ENCODE results near the gene FAF2. TPM values are rescaled to one million over a fixed set of nuclear protein-coding genes. Genes with fewer than 3 reads are reported as not detected.

Gene FAF2
- total and polyA plus RNA-seq, 4 donors: 12.7 to 28.3 (median 16.5) TPM

DNA sequence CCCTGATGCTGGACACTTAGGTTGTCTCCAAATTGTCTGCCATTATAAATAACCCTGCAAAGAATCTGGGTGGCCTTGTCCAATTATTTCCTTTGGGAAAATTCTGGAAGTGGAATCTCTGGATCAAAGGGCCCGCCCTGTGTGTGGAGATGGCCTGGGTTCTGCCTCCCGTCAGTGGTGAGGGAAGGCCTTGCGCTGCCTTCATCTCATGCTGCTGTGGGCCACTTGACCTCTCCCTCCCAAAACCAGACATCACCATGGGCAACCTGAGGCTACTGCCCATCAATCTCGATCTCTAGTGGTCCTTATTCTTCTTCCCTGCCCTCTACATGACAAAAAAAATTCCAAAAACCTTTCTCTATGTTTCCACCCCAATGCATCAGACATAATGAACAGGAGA is 38.4 kb upstream of the FAF2 start:
- TF ChIP-seq HNF4G (IDR thresholded peaks at IDR 0.05): no peak
- no peak for TF ChIP-seq FOXA1 (IDR thresholded peaks at IDR 0.05)
- TF ChIP-seq, protein P1, sequence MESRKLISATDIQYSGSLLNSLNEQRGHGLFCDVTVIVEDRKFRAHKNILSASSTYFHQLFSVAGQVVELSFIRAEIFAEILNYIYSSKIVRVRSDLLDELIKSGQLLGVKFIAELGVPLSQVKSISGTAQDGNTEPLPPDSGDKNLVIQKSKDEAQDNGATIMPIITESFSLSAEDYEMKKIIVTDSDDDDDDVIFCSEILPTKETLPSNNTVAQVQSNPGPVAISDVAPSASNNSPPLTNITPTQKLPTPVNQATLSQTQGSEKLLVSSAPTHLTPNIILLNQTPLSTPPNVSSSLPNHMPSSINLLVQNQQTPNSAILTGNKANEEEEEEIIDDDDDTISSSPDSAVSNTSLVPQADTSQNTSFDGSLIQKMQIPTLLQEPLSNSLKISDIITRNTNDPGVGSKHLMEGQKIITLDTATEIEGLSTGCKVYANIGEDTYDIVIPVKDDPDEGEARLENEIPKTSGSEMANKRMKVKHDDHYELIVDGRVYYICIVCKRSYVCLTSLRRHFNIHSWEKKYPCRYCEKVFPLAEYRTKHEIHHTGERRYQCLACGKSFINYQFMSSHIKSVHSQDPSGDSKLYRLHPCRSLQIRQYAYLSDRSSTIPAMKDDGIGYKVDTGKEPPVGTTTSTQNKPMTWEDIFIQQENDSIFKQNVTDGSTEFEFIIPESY (IDR thresholded peaks at IDR 0.05): no peak
- TF ChIP-seq NR2F2 (IDR thresholded peaks at IDR 0.05): no peak
- no peak for TF ChIP-seq SP1 (IDR thresholded peaks at IDR 0.05)
- no peak for TF ChIP-seq GABPA (IDR thresholded peaks at IDR 0.05 in 1 of 2, conservative IDR thresholded peaks at IDR 0.05 in 1 of 2)
- no peak for TF ChIP-seq JUND (IDR thresholded peaks at IDR 0.05)
- no peak for TF ChIP-seq TAF1 (conservative IDR thresholded peaks at IDR 0.05)
- TF ChIP-seq FOXA2 (IDR thresholded peaks at IDR 0.05): no peak
- TF ChIP-seq, protein P2, sequence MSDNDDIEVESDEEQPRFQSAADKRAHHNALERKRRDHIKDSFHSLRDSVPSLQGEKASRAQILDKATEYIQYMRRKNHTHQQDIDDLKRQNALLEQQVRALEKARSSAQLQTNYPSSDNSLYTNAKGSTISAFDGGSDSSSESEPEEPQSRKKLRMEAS (IDR thresholded peaks at IDR 0.05): no peak
- TF ChIP-seq EGR1 (IDR thresholded peaks at IDR 0.05; ENCODE audit: low read depth in 2 of 2): no peak
- no peak for TF ChIP-seq HNF4A (conservative IDR thresholded peaks at IDR 0.05)
- no peak for TF ChIP-seq RXRA (IDR thresholded peaks at IDR 0.05)
- TF ChIP-seq, protein P3, sequence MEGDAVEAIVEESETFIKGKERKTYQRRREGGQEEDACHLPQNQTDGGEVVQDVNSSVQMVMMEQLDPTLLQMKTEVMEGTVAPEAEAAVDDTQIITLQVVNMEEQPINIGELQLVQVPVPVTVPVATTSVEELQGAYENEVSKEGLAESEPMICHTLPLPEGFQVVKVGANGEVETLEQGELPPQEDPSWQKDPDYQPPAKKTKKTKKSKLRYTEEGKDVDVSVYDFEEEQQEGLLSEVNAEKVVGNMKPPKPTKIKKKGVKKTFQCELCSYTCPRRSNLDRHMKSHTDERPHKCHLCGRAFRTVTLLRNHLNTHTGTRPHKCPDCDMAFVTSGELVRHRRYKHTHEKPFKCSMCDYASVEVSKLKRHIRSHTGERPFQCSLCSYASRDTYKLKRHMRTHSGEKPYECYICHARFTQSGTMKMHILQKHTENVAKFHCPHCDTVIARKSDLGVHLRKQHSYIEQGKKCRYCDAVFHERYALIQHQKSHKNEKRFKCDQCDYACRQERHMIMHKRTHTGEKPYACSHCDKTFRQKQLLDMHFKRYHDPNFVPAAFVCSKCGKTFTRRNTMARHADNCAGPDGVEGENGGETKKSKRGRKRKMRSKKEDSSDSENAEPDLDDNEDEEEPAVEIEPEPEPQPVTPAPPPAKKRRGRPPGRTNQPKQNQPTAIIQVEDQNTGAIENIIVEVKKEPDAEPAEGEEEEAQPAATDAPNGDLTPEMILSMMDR (IDR thresholded peaks at IDR 0.05; ENCODE audit: low read depth, low read length, missing input control): no peak
- DNase-seq (ENCODE audit: low spot score): no peak
- 98% methylated on average over 4 of the region's 4 CpGs for WGBS

DNA sequence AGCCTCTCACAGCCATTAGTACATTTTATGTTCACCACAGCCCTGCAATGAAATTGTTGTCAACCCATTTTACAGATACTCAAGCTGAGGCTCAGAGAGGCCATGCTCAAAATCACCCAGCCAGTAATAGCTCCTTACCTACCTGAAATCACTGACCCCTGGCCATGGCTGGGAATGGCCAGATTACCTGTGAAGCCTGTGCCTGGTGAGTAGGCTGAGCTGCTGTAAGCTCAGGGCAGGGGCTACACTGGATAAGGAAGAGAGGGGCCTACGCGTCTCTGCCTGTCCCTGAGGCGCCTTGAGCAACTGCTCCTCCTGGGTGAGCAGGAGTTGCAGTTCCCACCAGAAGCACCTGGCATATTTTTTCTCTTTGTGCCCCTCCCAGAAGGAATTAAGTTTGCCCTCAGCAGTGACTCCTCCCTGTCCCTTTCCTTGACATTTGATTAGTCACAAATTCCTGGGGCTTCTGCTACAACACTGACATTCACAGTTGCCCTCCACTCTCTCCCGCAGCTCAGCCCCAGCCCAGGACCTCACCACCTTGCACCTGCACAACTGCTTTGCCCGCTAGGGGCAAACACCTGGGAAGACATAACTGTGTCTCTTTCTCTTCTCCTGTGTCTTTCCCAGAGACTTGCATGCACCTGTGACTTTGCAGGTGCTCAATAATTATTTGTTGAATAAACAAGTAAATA is 37.6 kb upstream of the FAF2 start:
- 97% methylated on average over 5 of the region's 5 CpGs for WGBS
- Histone ChIP-seq H3K36me3 (ENCODE audit: control insufficient read depth in 4 of 4, insufficient read depth in 3 of 4, low read depth in 1 of 4, low read length in 3 of 4) (peaks cover 5 to 26% (median 7%) of the 10 kb centered on the region in 4 donors), H3K4me1 (ENCODE audit: control insufficient read depth in 4 of 4, insufficient read depth in 4 of 4, low read length in 3 of 4) (peaks cover 0 to 9% (median 5%) of the 10 kb centered on the region in 4 donors), H3K27ac (ENCODE audit: low read depth in 1 of 2, low read length in 2 of 2) (no peak overlapping the region), H3K9me3 (ENCODE audit: control insufficient read depth in 4 of 4, low read length in 3 of 4) (no peaks in the 10 kb centered on the region), H3K4me3 (ENCODE audit: low read depth in 1 of 3, low read length in 3 of 3) (no peak overlapping the region), H3K27me3 (ENCODE audit: control insufficient read depth in 4 of 4, insufficient read depth in 4 of 4, low read length in 3 of 4) (no peaks in the 10 kb centered on the region), H3K9ac (ENCODE audit: low read depth in 1 of 2, low read length in 2 of 2) (no peak overlapping the region)
- DNase-seq (ENCODE audit: low spot score): no peak
- no peak for TF ChIP-seq YY1 (IDR thresholded peaks at IDR 0.05)
- TF ChIP-seq, protein P2 (IDR thresholded peaks at IDR 0.05): no peak
- no peak for TF ChIP-seq JUND (IDR thresholded peaks at IDR 0.05)
- TF ChIP-seq HNF4A (conservative IDR thresholded peaks at IDR 0.05): no peak

More for the DNA sequence above, 38.4 kb upstream of the FAF2 start:
- Histone ChIP-seq H3K27me3 (ENCODE audit: control insufficient read depth in 4 of 4, insufficient read depth in 4 of 4, low read length in 3 of 4) (no peaks in the 10 kb centered on the region), H3K9ac (ENCODE audit: low read depth in 1 of 2, low read length in 2 of 2) (no peak overlapping the region), H3K4me3 (ENCODE audit: low read depth in 1 of 3, low read length in 3 of 3) (no peak overlapping the region), H3K4me1 (ENCODE audit: control insufficient read depth in 4 of 4, insufficient read depth in 4 of 4, low read length in 3 of 4) (peaks cover 0 to 2% (median 0%) of the 10 kb centered on the region in 4 donors), H3K36me3 (ENCODE audit: control insufficient read depth in 4 of 4, insufficient read depth in 3 of 4, low read depth in 1 of 4, low read length in 3 of 4) (peaks cover 5 to 28% (median 8%) of the 10 kb centered on the region in 4 donors), H3K27ac (ENCODE audit: low read depth in 1 of 2, low read length in 2 of 2) (no peak overlapping the region), H3K9me3 (ENCODE audit: control insufficient read depth in 4 of 4, low read length in 3 of 4) (no peaks in the 10 kb centered on the region)

All from liver (tissue), 9 donors.